NB4 (cell line): Measurements from ENCODE around the gene ATP2B3.
A peak's percentile ranks its signal among the peaks of the same experiment; 100 is the strongest.

ENCODE experiments used
- CTCF ChIP-seq: IDR thresholded peaks from one replicate; pipeline ENCODE4 v1.5.1; 2012; ENCODE audit warnings: low read depth, low read length
- MAX ChIP-seq: IDR thresholded peaks from 2 replicates; pipeline ENCODE4 v1.6.1; 2011; ENCODE audit warnings: low read depth, low read length
- MYC ChIP-seq: IDR thresholded peaks from 2 replicates; pipeline ENCODE4 v1.6.1; 2011; ENCODE audit warnings: low read depth, low read length
- POLR2A ChIP-seq: IDR thresholded peaks from 2 replicates; pipeline ENCODE4 v1.6.1; 2011; ENCODE audit warnings: mild to moderate bottlenecking; ENCODE audit not compliant: insufficient read length; ENCODE audit errors: extremely low read depth

- TF ChIP-seq CTCF (peak; percentile 74), POLR2A (no peak), MAX (no peak), MYC (no peak)
Measured at GRCh38 chrX:153554519-153555167, 37.2 kb downstream of the ATP2B3 start.
